ENCODE results near the gene ADRB1. TPM values are rescaled to one million over a fixed set of nuclear protein-coding genes. Genes with fewer than 3 reads are reported as not detected.

ADRB1 gene
- total and polyA plus RNA-seq, 3 donors from 2014 or later = 0.32 to 0.99 (median 0.55) TPM

GRCh38 chr10:114045136-114046086 lies 1.7 kb downstream of the ADRB1 start:
- intact Hi-C loops (cut with DNase I; ENCODE audit: low total_unique reads) = no loop called here
- Histone ChIP-seq H3K4me1 (peaks cover 4% of the 10 kb centered on the region), H3K27me3 (no peaks in the 10 kb centered on the region), H3K36me3 (ENCODE audit: low read depth, missing control alignments) (no peaks in the 10 kb centered on the region), H3K27ac (no peak overlapping the region), H3K4me3 (peak overlapping the region; percentile 31 to 32), H3K9me3 (no peaks in the 10 kb centered on the region)
- DNase-seq = peak; percentile 22
- WGBS, 2 donors = 2 to 4% methylated on average over 17 to 73 of the region's 78 CpGs
- no peak for TF ChIP-seq POLR2A (IDR thresholded peaks at IDR 0.05)
- no peak for TF ChIP-seq CTCF (IDR thresholded peaks at IDR 0.05)

DNA sequence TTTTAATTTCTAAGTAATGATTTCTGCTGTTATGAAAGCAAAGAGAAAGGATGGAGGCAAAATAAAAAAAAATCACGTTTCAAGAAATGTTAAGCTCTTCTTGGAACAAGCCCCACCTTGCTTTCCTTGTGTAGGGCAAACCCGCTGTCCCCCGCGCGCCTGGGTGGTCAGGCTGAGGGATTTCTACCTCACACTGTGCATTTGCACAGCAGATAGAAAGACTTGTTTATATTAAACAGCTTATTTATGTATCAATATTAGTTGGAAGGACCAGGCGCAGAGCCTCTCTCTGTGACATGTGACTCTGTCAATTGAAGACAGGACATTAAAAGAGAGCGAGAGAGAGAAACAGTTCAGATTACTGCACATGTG lies 2.4 kb downstream of the ADRB1 start:
- no peak for DNase-seq
- H3K27ac ChIP-seq = no peak overlapping the region
- TF ChIP-seq CTCF (IDR thresholded peaks at IDR 0.05) (no peak), POLR2A (IDR thresholded peaks at IDR 0.05) (no peak)
- no peaks in the 10 kb centered on the region for H3K36me3 ChIP-seq (ENCODE audit: low read depth, missing control alignments)
- no peak overlapping the region for H3K4me3 ChIP-seq
- intact Hi-C loops (cut with DNase I; ENCODE audit: low total_unique reads) = no loop called here
- H3K4me1 ChIP-seq = peaks cover 4% of the 10 kb centered on the region
- no peaks in the 10 kb centered on the region for H3K27me3 ChIP-seq
- 41 to 48% methylated on average over 7 of the region's 7 CpGs for WGBS, 2 donors
- no peaks in the 10 kb centered on the region for H3K9me3 ChIP-seq

DNA sequence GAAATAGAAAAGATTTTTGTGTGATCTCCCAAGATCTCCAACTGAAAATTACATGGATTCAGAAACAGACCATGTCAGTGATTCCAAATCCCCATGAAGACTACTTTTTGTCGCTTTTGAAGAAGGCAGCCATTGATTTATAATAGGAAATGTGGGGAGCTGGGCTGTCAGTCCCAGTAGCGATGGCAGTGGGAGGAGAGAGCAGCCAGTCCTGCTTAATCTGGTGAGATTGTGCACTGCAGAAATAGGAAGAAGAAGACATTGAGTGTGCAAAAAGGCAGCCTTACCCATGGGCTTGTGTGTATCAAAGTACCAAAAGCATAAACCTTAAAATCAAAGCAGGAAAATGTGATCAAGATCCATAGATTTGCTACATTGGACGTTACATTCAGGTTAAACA lies 4.8 kb downstream of the ADRB1 start:
- Histone ChIP-seq H3K4me3 (no peak overlapping the region), H3K27ac (no peak overlapping the region), H3K4me1 (no peaks in the 10 kb centered on the region), H3K9me3 (no peaks in the 10 kb centered on the region), H3K27me3 (no peaks in the 10 kb centered on the region), H3K36me3 (ENCODE audit: low read depth, missing control alignments) (no peaks in the 10 kb centered on the region)
- WGBS, 2 donors = 56 to 58% methylated on average over 3 of the region's 3 CpGs
- TF ChIP-seq CTCF (IDR thresholded peaks at IDR 0.05) (no peak), POLR2A (IDR thresholded peaks at IDR 0.05) (no peak)
- no peak for DNase-seq
- intact Hi-C loops (cut with DNase I; ENCODE audit: low total_unique reads) = no loop called here

GRCh38 chr10:114051714-114052113 lies 8.0 kb downstream of the ADRB1 start:
- intact Hi-C loops (cut with DNase I; ENCODE audit: low total_unique reads) = no loop called here
- H3K9me3 ChIP-seq = no peaks in the 10 kb centered on the region
- H3K36me3 ChIP-seq (ENCODE audit: low read depth, missing control alignments) = no peaks in the 10 kb centered on the region
- no peak for TF ChIP-seq CTCF (IDR thresholded peaks at IDR 0.05)
- no peaks in the 10 kb centered on the region for H3K27me3 ChIP-seq
- 90 to 97% methylated on average over 3 of the region's 3 CpGs for WGBS, 2 donors
- DNase-seq = no peak
- no peaks in the 10 kb centered on the region for H3K4me1 ChIP-seq
- no peak overlapping the region for H3K4me3 ChIP-seq
- H3K27ac ChIP-seq = no peak overlapping the region

GRCh38 chr10:114052255-114052654 lies 8.6 kb downstream of the ADRB1 start:
- Histone ChIP-seq H3K36me3 (ENCODE audit: low read depth, missing control alignments) (no peaks in the 10 kb centered on the region), H3K9me3 (no peaks in the 10 kb centered on the region), H3K4me1 (no peaks in the 10 kb centered on the region), H3K27ac (no peak overlapping the region), H3K4me3 (no peak overlapping the region), H3K27me3 (no peaks in the 10 kb centered on the region)
- WGBS, 2 donors = 76% methylated on average over 1 of the region's 1 CpG
- TF ChIP-seq POLR2A (IDR thresholded peaks at IDR 0.05) (no peak), CTCF (IDR thresholded peaks at IDR 0.05) (no peak)
- intact Hi-C loops (cut with DNase I; ENCODE audit: low total_unique reads) = no loop called here
- DNase-seq = no peak
